IPS-18c (cell line): ENCODE measurements around the gene GZF1.

ENCODE experiments used
- H3K4me3 ChIP-seq: 2 replicates; pipeline ENCODE4 v1.7.0; 2013; ENCODE audit warnings: low read depth, mild to moderate bottlenecking, low read length, moderate library complexity; ENCODE audit not compliant: insufficient read depth
- H3K9me3 ChIP-seq: one replicate; pipeline ENCODE4 v1.6.1; 2013; ENCODE audit warnings: mild to moderate bottlenecking, low read length, moderate library complexity; ENCODE audit not compliant: control insufficient read depth, insufficient read depth

The GZF1 gene

DNA sequence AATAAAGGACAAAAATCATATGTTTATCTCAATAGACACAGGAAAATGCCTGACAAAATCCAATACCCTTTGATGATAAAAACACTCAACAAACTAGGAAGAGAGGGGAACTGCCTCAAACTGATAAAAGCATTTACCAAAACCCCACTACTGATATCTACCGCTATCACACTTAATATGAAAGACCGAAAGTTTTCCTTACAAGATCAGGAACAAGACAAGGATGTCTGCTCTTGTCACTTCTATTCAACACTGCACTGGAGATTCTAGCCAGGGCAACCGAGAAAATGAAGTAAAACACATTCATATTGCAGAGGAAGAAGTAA is 25.1 kb downstream of the GZF1 start:
- Histone ChIP-seq H3K4me3 (no peak overlapping the region), H3K9me3 (no peaks in the 10 kb centered on the region)

- Histone ChIP-seq H3K9me3 (no peaks in the 10 kb centered on the region), H3K4me3 (no peak overlapping the region)
Measured at GRCh38 chr20:23390091-23390774, 28.3 kb downstream of the GZF1 start.

DNA sequence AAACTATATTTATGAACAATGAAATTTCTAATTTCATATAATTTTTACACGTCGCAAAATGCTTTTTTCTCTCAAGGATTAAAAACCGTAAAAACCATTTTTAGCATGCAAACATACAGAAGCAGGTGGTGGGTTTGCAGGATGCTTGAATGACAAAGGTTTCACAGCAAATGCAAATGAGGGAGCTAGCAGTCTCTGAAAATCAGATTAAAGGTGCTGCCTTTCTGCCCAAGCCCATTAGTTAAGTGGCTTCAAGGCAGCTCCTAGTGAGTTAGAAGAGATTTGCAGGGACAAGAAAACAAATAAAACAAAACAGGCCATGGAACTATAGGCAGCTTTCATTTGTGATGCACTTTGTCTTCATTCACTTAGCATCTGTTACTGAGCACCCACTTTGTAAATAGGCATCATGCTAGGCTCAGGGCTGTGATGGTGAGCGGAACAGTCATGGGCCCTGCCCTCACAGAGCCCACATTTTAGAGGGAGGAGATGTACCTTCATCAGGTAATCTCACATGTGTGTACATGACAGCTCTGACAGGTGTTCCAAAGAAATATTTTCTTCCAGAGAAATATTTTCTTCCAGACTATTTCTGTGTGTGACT is 29.8 kb downstream of the GZF1 start:
- no peaks in the 10 kb centered on the region for H3K9me3 ChIP-seq
- no peak overlapping the region for H3K4me3 ChIP-seq

GRCh38 chr20:23393996-23394775 is 32.2 kb downstream of the GZF1 start:
- no peaks in the 10 kb centered on the region for H3K9me3 ChIP-seq

DNA sequence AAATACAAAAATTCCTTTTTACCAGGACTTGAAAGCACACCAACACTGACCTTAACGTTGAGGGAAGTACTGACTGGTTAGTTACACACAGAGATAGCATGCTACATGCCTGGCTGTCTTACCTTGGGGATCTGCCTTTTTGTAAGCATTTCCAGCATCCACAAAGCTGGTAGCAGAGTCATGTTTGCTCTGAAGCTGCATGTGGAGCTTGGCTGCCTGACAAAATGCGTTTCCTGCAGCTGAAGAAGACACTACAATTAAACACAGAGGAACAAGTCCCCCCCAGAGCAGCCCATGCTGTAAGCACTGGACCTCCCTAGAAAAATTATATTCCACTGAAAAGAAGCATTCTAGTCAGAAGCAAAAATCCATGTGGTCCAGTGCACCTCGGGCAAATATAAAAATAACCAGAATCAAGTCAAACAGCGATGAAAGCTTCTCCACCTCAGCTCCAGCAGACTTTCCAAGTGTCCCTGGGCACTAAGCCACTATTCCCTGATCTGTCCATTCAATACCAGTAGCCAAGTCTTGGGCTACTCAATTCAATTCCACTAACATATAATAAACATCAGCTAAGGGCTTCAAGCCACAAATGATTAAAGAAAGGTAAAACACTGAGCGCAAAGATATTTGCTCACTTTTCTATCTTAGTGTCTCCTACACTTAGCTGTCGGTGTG is 35.1 kb downstream of the GZF1 start:
- no peak overlapping the region for H3K4me3 ChIP-seq
- no peaks in the 10 kb centered on the region for H3K9me3 ChIP-seq

More at GRCh38 chr20:23393996-23394775, 32.2 kb downstream of the GZF1 start:
- no peak overlapping the region for H3K4me3 ChIP-seq

DNA sequence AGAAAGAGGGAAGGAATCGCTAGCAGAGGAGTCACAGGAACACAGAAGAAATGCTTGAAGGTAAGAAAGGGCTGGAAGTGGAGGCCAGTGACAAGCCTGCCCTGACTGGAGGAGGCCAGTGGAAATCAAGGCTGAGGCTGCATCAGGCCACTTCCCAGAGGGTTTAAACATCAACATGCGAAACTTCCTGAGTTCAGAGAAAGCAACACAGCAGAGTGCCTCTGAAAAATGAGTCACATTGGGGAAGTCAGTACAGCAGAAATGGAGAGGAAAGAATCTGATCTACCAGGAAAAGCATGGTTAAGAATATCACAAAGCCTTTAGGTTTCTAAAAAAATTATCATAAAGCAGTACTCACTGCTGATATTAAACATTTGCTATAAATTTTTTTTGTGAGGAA is 36.0 kb downstream of the GZF1 start:
- Histone ChIP-seq H3K4me3 (no peak overlapping the region), H3K9me3 (no peaks in the 10 kb centered on the region)

DNA sequence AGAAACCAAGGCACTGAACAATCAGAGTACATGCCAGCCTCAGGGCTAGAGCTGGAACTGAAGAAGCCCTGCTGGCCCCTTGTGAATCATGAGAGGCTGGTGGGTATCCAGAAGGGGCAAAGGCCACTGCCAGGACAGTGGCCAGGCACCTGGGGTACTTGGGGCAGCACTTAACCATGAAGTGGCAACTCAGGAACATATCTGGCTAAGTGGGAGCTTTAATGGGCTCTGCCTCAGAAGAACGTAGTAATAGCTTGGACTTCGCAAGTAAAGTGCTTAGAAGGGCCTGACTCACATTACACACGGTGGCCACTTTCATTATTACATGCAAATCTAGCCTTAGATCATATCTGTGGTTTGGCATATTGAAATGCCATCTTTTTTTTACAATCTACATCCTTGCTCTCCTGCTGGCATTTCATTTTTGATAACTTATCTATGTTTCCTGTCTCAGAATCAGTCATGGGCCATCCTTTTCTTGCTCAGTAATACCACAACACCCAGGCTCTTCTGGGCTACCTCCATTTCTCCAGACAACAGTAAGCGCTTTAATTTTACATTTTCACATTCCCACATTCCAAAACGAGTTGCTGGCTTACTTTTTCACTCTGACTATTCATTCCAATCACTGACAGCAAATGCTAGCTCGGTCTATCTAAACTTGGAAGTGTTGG is 37.7 kb downstream of the GZF1 start:
- H3K9me3 ChIP-seq, result no peaks in the 10 kb centered on the region
- no peak overlapping the region for H3K4me3 ChIP-seq

DNA sequence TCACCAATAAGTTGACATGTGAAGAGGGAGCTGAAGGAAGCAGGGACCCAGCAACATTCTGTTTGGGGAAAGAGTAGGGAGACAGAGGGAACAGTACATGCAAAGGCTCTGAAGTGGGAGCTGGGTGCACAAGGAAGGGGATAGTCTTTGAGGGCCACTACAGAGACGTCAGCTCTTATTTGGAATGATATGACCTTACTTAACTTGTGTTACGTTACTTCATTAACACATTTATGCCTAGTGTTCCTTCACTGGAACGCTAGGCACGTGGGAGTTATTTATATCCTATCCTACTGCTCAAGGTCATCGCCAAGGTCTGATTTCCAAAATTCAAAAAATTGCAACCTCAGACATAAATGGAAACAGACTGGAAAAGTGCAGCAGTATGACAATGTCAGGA is 39.1 kb downstream of the GZF1 start:
- no peak overlapping the region for H3K4me3 ChIP-seq
- no peaks in the 10 kb centered on the region for H3K9me3 ChIP-seq

DNA sequence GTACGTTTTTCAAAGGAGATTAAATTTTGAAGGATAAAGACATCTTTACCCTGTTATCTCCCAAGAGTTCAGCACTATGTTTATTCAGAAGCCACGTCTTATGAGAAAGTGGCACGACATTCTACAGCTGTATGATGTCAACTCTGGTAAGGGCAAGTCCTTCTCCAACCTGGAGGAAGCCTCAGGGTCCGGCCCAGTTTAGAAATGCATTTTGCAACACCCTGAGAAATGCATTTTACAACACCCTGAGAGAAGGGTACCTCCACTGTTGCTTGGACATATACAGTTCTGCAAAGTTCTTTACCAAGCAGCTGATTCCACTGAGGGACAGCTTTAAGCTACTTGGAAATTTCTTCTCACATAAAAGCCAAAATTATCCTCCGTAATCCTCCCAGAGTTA is 41.8 kb downstream of the GZF1 start:
- Histone ChIP-seq H3K9me3 (no peaks in the 10 kb centered on the region), H3K4me3 (no peak overlapping the region)

DNA sequence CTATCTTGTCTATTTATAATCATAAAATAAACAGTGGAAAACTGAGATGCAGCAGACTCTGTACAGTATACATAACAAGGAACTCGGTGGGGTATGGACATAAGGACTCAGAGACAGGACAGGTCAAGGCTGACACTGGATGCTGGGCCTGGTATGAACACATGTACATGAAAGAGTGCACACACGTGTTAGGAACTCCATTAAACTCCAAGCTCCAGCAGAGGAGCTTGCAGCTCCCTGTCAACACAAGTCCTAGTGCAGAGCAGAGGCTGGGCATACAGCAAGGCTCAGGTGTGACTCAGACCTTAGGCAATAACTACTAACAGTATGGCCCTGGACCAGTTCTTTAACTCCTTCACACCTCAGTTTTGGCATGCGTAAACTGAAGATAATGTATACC is 42.2 kb downstream of the GZF1 start:
- Histone ChIP-seq H3K9me3 (no peaks in the 10 kb centered on the region), H3K4me3 (no peak overlapping the region)

DNA sequence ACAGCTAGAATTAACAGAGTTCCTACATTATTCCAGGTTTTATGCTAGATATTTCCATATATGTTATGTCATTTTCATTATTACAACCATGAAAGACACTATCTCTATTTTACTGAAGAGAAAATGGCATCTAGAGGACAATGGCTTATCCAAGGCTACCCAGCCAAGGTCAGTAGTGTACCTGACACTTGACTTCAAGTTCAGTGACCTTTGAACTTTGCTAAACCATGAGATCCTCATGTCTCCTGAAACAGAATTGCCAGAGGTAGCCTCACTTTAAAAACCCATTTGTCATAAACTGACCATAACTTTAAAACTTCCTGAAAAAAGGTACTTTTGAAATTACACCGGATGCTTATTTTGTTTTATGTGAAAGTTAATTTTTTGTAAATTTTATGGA is 44.9 kb downstream of the GZF1 start:
- Histone ChIP-seq H3K9me3 (no peaks in the 10 kb centered on the region), H3K4me3 (no peak overlapping the region)

GRCh38 chr20:23407781-23408464 is 45.9 kb downstream of the GZF1 start:
- Histone ChIP-seq H3K4me3 (no peak overlapping the region), H3K9me3 (no peaks in the 10 kb centered on the region)

GRCh38 chr20:23408957-23409356 is 47.0 kb downstream of the GZF1 start:
- no peaks in the 10 kb centered on the region for H3K9me3 ChIP-seq
- no peak overlapping the region for H3K4me3 ChIP-seq

DNA sequence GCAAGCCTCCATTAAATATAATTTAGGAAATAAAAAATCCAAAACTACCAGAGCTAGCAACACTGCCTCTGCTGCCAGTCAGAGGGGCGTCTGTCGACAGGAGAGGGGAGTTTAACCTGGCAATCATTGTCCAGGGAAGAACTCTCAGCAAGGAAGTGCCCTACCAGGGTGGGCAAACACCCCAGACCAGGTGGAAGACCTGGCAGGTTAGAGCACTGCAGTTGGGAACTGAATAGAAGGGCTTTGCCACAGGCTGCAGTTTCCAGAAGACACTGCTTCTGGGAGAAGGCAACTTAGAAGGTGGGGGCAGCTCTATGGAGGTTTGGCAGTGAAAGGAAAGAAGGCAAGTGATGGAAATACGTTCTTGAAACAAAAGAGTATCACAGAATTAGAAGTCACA is 47.8 kb downstream of the GZF1 start:
- no peak overlapping the region for H3K4me3 ChIP-seq
- no peaks in the 10 kb centered on the region for H3K9me3 ChIP-seq

DNA sequence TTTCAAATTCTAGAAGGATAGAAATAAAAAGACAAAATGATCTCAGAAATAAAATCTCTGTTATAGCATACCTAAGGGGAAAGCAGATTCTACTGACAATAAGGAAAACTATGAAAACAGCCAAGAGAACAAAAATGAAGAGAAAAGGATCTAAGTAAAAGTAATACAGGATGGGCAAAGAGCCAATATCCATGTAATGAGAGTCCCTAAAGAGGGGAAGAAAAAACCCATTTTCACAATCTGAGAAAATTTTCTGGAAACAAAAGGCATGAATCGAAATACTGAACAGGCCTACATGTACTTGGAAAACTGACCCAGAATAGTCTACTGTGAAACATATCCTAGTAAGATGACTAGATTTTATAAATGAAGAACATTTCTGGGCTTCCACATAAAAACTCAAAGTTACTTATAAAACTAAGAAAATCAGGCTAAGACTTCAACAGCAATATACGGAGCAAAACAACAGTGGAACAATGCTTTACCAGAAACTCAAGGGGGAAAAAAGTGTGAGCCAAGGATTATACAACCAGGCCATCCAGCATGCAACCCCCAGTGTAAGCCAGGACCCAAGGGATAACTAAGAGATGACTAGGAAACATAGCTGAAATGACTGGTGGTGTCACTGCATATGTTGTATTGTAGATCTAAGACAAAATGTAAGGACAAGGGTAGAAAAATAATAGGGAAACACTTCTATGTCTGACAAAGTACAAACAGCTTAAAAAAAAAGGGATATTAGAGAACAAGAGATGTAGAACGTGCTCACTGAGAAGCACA is 49.1 kb downstream of the GZF1 start:
- Histone ChIP-seq H3K4me3 (no peak overlapping the region), H3K9me3 (no peaks in the 10 kb centered on the region)

DNA sequence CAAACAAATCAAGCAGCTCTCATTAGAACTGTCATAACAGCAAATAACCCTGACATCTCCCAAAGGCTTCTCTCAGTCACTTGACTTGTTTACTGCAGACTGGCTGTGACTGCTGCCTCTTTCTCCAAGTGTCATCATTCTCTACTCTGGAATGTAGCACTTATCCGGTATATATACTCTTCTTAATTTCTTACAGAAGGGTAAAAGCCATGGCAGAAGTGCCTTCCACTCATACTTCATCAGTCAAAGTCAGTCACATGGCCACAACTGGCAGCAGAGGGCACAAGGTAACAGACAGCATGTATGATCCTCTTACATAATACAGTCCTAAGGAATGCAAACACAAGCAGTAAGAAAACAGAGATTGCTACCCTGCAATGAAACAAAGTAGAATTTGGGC is 50.0 kb downstream of the GZF1 start:
- no peaks in the 10 kb centered on the region for H3K9me3 ChIP-seq

More for the DNA sequence above, 50.0 kb downstream of the GZF1 start:
- no peak overlapping the region for H3K4me3 ChIP-seq
